ENCODE measurements around the gene ZNF609.

ZNF609 gene

DNA sequence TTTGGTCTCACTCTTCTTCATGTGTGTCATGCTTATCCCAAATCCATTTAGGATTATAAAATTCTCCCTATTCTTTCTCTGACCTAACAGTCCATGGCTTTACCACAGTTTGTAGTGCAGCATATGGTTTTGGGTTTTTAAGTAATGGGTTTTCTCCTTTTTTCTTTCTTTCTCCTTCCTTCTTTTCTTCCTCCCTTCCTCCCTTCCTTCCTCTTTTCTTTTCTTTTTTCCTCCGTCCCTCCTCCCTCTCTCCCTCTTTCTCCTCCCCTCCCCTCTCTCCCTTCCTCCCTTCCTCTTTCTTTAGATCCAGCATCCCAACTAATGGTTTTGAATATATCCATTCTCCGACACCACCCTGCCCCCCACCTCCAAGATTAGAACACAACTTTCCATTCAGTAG lies 196.1 kb downstream of the ZNF609 start:
- no peak for DNase-seq (ENCODE audit: low read depth)

DNA sequence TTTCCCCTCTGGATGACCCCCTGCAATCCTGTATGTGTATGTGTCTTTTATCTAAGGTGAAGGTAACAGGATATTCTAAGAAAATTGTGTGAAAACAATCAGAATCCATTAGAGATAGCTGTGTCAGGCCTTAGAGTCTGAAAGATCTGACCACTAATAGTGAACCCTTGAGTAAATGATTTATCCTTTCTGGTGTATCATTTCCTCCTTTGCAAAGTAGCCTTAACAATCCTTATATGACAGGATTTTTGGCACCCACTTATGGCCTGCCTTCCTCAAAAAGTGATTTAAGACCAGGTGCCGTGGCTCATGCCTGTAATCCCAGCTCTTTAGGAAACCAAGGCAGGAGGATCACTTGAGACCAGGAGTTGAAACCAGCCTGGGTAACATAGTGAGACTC lies 204.8 kb downstream of the ZNF609 start:
- DNase-seq (ENCODE audit: low read depth): no peak

DNA sequence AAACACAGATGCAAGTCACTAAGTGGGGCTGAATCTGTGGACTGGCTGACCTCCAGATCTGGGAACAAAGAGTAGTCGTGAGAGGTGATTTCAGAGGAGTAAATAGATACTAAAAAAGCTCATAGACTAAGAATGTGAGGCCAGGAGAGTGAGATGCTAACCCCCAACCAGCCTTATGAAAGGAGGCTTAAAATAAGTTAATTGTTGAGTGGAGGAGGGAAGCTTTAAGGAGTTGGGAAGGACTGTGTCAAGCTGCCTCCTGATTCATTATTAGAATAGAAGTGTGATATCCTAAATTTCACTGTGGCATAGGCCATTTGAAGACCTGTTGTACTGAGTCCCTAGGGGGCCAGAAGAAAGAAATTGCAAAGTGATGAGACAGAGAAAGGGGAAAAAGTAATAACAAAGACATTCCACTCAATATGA lies 207.4 kb downstream of the ZNF609 start:
- no peak for DNase-seq (ENCODE audit: low read depth)

DNA sequence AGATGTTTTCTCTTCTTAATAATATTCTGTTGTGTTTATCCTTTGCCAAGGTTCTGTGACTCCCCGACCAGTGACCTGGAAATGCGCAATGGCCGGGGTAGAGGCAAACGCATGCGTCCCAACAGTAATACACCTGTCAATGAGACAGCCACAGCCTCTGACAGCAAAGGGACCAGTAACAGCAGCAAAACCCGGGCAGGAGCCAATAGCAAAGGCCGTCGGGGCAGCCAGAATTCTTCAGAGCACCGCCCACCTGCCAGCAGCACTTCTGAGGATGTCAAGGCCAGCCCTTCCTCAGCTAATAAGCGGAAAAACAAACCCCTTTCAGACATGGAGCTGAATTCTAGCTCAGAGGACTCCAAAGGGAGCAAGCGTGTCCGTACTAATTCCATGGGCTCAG lies 213.5 kb downstream of the ZNF609 start:
- DNase-seq (ENCODE audit: low read depth): no peak

DNA sequence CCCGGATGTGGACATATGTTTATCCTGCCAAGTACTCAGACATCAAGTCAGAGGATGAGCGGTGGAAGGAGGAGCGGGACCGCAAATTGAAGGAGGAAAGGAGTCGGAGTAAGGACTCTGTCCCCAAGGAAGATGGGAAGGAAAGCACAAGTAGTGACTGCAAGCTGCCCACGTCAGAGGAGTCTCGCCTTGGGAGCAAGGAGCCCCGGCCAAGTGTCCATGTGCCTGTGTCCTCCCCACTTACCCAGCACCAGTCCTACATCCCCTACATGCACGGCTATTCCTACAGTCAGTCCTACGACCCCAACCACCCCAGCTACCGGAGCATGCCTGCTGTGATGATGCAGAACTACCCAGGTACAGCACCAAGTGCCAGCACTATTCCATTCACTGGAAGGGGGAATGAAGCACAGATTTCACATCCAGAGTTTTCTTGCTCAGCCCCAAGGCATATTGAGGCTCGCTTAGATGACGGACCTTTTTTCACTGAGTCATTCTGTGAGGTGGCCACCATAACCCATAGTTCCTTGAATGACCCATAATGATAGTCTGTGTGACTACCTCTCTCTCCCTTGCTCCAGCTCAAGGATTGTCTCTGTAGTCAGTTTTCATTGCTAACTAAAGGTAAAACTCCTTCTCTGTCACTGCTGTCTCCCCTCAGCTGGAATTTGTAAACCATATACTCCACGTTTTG lies 217.9 kb downstream of the ZNF609 start:
- DNase-seq (ENCODE audit: low read depth): no peak

DNA sequence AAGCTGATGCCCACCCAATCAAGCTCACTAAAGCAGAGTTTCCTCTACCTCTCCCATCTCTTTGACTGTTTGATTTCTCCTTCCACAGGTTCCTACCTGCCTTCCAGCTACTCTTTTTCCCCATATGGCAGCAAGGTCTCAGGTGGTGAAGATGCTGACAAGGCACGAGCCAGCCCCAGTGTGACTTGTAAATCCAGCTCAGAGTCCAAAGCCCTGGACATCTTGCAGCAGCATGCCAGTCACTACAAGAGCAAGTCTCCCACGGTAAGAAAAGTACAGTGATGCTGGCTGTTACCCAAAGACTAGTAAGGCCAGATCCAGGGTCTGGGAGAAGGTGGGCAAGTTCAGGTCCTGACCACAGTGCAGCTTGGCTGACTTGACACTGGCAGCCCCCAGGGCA lies 219.7 kb downstream of the ZNF609 start:
- no peak for DNase-seq (ENCODE audit: low read depth)

DNA sequence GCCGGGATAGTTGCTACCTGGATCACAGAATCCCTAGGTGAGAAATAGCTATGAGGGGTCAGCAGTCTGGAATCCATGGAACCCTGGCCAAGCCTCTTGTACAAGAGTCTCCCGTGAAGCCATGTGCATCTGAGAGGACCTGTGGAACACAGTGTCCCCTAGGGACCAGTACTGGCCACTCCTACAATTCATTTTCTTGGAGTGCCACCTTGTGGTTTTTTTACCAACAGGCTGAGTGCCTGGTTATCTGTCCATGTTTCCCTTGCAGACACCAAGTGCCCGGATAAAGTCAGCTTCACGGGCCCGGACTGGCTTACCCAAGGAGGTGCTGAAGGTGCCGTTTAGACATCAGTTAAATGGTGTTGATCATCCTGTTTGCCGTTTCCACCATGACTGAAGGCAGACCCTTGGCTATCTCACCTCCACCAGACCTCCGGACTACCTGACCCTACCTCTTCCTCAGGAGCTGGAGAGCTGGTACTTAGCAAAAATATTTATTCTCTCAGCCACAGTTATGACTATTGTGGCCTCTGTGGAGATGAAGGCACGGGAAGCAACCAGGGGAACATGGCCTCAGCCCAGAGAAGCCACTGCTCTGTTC lies 221.1 kb downstream of the ZNF609 start:
- no peak for DNase-seq (ENCODE audit: low read depth)

DNA sequence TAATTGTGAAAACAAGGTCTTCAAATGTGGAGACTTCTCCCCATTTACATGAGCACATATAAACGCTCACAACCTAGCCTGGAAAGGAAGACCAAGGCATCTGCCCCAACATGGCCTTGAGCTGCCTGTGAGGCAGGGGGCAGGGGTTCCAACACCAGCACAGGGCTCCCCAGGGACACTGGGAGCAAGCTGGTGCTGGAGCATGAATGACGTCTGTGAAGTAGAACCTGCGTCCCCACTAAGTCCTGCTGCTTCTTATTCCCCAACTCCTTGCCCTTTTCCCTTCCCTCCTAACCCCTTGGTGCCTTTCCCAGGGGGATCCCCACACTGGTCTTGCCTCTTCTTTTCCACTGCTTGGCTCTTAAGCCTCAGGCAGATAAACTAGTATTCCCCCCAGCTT lies 221.9 kb downstream of the ZNF609 start:
- DNase-seq (ENCODE audit: low read depth): no peak

DNA sequence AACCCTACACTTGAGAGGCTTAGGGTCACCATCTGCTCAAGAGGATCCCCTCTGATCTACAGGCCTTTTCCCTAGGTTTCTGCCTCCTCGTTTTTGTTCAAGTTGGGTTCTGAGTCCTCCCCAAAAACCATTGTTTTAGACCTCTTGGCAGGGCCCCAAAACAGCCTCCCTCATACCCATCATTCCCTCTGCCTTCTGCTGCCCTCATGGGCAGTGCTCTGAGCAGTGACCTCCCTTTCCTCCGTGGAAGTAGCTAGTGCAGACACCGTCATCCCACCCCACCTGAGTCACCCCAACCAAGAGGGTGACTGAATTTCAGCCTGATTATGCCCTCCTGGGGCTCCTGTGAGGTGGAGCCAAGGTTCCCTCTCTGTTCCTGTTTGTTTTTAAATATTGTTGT lies 223.0 kb downstream of the ZNF609 start:
- DNase-seq (ENCODE audit: low read depth): no peak

DNA sequence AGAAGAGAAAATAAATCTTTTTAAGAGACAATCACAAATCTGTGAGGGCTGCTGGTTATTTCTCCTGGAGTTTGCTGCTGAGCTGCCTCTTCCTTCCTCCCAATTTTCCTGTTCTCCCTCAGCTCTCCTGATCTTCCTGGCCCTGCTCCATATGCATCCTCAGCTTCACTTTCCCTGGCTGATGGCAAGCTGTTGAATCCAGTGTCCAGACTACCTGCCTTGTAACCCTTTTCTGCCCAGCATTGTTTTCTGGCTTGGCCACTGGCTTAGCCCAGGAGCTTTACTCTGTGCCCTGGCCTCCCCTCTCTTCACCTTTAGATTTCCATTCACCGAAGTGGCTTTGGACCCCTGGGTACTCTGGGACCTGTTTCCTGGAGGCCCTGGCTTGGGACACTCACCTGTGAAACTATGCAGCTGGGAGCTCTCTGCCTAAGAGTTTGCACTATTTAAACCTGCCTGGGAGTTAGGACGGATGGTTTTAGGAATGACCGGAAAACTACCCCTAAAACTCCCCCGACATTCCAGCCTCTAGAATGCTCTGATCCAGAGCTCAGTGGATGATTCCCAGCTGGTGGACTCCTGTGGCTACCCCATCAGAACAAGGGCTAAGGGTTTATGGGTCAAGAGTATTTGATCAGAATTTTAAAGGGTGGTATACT lies 225.0 kb downstream of the ZNF609 start:
- DNase-seq (ENCODE audit: low read depth): no peak

DNA sequence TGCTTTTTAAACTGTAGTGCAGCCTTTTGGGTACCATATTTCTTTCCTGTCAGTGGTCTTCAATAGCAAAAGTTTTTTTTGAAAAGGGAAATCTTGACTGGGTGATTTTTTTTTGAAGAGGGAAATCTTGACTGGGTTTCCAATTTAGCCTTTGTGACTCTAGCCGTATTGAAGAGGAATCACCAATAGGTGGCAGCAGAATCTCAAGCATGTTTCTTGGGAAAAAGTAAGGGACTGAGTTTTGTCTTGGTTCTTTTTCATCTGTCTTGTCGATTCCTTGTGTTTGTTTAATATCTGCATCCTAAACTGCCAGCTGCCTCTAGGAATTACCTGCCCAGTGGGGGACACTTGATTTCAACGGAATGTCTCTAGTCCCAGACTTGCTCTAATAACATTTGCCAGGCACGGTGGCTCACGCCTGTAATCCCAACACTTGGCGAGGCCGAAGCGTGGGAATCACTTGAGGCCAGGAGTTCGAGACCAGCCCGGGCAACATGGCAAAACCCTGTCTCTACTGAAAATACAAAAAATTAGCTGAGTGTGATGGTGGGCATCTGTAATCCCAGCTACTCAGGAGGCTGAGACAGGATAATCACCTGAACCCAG lies 225.9 kb downstream of the ZNF609 start:
- DNase-seq (ENCODE audit: low read depth): no peak

DNA sequence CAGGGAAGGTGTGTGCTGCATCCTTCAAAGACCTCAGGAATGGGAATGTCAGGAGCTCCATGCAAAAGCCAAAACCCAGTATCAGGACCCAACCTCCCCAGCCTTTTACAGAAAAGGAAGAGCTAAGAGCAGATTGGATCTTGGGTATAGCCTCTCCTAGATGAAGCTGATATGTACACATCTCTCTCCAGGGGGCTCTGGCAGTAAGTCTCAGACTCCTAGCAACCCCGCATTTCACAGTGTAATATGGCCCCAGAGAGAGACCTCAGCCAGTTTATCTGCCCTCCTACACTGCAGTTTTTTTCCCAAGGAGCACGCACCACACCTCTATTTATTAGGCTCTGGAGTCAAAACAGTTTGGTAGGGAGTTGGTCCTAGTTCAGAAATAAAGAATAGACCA lies 226.8 kb downstream of the ZNF609 start:
- DNase-seq (ENCODE audit: low read depth): no peak

DNA sequence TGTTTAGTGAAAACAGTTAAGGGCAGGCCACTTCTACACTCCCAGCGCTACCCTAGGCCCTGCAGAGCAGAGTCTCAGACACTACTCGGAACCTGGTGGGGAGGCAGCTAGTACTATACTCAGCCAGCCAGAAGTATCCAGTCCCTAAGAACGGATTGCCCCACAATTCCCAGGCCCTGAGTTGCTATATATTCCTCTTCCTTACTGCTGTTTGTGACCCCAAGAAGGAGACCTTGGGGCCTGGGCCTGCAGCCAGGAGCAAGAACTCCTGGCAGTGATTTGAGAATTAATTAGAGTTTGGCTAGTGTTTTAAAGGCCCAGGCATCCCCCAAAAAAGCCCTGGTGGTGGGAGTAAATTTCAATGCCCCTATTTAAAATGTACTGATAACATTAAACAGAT lies 227.3 kb downstream of the ZNF609 start:
- DNase-seq (ENCODE audit: low read depth): no peak

DNA sequence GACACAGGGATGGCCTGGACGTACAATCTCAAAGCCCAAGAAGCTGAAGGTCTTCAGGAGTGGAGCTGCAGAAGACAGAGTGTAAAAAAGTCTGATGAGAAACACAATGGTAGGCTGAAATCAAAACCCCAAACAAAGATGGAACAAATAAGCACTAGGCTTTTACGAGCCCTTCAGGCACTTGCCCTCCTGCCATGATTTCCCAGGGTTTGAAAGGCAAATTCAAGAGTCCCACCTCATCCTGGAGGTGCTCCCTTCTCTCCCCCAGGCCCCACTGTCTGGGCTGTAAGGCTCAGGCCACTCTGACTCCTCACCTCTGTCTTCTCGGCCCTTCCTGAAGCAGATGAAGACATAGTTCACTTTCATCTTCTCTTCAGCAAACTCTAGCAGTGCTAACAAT lies 228.4 kb downstream of the ZNF609 start:
- DNase-seq (ENCODE audit: low read depth): no peak

DNA sequence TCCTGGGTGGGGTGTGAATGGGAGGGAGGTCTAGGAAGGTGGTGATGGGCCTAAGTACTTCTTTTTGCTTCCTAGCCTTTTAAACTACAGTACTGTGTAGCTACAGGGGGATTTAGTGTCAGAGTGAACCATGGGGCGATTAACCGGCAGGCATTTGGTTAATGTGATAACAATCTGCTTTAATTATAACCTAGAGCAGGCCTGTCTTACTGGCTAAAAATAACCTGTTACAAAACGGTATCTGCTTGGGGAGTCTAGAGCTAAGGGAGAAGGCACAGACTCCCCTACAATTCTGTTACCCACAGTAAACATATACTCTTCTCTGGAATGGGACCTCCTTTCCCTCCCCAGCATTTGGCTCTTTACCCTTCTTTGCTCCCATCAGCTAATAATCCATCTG lies 229.6 kb downstream of the ZNF609 start:
- DNase-seq (ENCODE audit: low read depth): no peak

DNA sequence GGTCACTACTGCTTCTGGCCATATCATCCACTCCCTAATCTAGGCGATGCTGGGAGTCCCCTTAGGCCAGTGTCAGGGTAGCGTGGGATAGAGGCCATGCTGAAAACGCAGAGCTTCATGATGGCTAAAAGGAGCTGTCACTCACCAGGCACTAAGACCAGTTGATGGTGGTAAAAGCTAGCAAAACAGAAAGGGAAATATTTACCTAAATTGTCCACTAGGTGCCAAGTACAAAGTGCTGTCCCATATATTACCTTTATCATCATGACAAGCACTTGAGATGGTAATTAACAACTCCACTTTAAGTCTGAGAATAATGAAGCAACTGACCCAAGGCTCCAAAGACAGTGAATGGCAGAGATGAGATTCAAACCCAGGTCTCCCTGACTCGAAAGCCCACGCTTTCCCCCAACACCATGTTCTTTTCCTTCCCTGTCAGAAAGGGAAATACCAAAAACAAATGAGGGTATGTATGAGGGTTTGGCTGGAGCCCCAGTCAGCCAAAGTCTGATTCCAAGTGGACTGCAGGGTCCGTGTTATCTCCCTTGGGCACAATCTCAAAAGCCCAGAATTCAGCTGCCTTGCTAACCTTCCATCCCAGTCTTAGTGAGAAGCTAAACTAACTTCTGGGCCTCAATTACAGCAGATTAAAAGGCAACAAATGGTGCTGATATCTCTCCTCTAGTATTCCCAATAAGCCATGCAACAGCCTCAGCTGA lies 230.4 kb downstream of the ZNF609 start:
- no peak for DNase-seq (ENCODE audit: low read depth)

DNA sequence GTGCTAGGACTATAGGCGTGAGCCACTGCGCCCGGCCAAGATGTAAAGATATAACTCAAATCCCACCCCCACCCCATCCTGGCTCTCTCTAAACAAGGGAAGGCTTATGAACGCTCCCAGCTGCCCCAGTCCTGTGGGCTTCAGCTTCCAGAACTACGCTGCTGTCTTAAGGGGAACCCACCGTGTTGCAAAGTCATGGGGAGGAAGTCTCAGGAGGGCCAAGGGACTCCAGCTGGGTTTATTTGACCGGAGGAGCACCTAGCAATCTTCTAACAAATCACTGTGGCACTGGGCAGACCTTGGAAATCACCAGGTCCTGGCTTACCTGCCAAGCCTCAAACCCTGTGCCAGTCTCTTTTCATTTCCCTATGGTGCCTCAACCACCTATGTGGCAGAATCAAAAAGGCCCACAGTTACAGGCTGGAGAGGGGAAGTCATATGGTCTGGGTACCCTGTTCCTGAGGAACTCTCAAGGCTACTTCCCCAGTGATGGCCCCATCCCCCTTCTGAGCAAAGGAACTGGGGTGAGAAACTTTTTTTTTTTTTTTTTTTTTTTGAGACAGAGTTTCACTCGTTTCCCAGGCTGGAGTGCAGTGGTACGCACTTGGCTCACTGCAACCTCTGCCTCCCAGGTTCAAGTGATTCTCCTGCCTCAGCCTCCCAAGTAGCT lies 231.7 kb downstream of the ZNF609 start:
- no peak for DNase-seq (ENCODE audit: low read depth)

DNA sequence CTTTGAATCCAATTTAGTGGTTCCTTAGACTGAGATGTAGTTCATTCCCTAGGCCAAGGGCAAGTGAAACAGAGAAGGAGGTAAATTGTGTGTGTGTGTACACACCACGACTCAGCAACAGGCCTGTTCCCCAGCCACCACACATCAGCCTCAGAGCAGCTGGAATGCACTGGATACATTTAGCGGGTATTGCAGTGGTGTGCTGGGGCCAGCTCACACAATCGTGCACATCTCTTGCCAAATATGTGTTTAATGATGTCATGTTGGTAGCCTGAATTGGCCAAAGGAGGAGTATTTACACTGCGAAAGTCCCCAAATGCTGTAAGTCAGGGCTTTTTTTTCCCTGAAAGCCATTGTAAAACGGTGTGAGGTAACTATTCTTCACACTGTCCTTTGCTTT lies 232.8 kb downstream of the ZNF609 start:
- DNase-seq (ENCODE audit: low read depth): no peak

DNA sequence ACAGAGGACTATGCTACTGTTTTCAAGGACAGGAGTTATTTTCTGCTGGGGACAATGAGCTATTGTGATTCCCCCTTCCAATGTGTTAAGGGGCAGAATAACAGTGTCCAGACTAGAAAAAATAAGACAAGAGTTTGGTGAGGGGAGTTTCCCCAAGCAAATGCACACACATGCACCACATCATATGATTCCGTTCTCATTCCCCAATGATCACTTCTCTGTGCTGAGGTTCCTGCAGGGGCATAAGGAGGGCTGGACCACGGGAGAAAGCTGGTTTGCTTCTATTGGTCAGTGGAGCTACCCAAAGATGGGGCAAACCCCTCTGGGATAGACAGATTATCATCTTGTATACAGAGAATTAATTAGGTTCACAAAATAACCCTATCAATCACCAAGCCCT lies 234.4 kb downstream of the ZNF609 start:
- no peak for DNase-seq (ENCODE audit: low read depth)

DNA sequence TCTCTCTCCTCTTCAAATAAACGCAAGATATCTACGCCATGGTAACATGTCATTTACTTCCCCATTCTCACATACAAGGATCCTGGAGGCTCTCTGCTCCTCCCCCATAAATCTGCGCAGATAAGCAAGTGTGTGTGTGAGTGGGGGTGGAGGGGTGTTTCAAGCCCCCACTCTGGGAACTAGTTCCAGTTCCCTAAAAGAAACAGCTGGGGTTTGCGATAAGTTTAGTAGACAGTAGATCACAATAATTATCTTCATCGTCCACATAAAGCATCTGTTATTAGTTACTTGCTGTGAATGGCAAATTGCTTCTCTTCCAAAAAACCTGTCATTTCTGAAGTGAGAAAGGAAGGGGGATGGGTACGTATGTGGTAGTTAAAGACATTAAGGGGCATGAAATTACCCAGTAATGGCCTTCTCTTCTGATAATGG lies 235.2 kb downstream of the ZNF609 start:
- no peak for DNase-seq (ENCODE audit: low read depth)

DNA sequence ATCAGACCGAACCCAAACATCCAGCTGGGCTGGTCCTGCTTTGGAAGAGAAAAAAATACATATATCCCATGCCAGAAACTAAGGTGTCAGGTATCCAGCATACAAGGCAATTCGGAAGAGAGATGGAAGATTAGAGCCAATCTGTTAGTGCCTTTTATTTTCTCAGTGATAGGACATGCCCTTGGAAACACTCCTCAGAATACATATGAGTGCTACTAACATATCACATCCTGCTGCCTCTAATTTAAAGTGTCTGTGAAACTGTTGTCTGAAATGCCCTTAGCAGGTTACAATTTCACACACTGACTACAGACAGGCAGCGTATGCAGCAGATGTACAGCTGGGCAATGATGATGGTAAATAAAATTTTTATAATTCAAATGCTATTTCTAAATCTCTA lies 236.1 kb downstream of the ZNF609 start:
- DNase-seq (ENCODE audit: low read depth): no peak

DNA sequence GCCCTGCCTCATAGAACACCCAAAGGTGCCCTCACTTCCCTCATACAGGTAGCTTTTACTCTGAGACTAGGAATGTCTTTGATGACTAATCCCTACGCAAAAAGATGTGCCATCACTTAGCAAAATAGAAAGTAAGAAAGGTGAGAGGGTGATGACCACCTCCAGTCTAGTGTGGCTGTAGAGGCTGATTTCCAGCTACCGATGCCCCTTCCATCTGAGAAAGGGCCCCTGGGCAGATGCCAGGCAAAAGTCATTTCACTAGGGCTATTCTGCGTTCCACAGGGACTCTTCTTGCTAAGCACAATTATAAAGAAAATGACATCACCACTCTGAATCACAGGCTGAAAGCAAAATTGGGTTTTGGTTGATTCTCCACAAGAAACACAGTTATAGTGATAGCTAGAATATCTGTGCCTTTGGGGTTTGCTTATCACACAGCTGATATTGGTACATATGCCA lies 237.6 kb downstream of the ZNF609 start:
- DNase-seq (ENCODE audit: low read depth): no peak
